HepG2 (cell line): ENCODE data around the gene PIR. TPM values are rescaled to one million over a fixed set of nuclear protein-coding genes. Genes with fewer than 3 reads are reported as not detected.

Experiments used
- ASH2L ChIP-seq: fragments of 300-600, 200-600 bp; sonication (generic); IDR thresholded peaks from 2 replicates; pipeline ENCODE4 v1.7.0; 2017; ENCODE audit warnings: low read depth, mild to moderate bottlenecking, moderate library complexity, mixed read lengths, low read length; ENCODE audit not compliant: insufficient read length
- ETV6 ChIP-seq: sonication (generic); formaldehyde crosslinking; conservative IDR thresholded peaks from 2 replicates; pipeline ENCODE4 v1.4.0; 2020; ENCODE audit warnings: missing genetic modification reagents
- FOXK2 ChIP-seq: fragments of 450-650 bp; IDR thresholded peaks from 2 replicates; pipeline ENCODE4 v1.6.1; 2016
- GABPB1 ChIP-seq: IDR thresholded peaks from 2 replicates; pipeline ENCODE4 v1.6.1; 2016; ENCODE audit warnings: mild to moderate bottlenecking, missing genetic modification reagents, moderate library complexity, missing compliant biosample characterization
- HMGXB4 ChIP-seq, 2 experiments: sonication (generic) in 1 of 2; formaldehyde crosslinking in 1 of 2; IDR thresholded peaks; 2 replicates each; pipeline versions ENCODE4 v1.4.0 to v1.6.1; 2018 to 2020; ENCODE audit warnings: missing genetic modification reagents in 2 of 2, borderline replicate concordance in 1 of 2, low read depth in 1 of 2, mild to moderate bottlenecking in 1 of 2, missing biosample characterization in 1 of 2
- HOMEZ ChIP-seq: IDR thresholded peaks from 2 replicates; pipeline ENCODE4 v1.6.1; 2016; ENCODE audit warnings: low read depth
- HOXA7 ChIP-seq: sonication (generic); formaldehyde crosslinking; IDR thresholded peaks from 2 replicates; pipeline ENCODE4 v1.8.1; 2022; ENCODE audit warnings: mild to moderate bottlenecking, missing genetic modification reagents, moderate library complexity
- PHF21A ChIP-seq: sonication (generic); formaldehyde crosslinking; IDR thresholded peaks from 2 replicates; pipeline ENCODE4 v1.5.0; 2020; ENCODE audit warnings: mild to moderate bottlenecking, missing genetic modification reagents
- RBFOX2 ChIP-seq: fragments of 200-400 bp; formaldehyde crosslinking; IDR thresholded peaks from 2 replicates; pipeline ENCODE4 v1.6.1; 2017; ENCODE audit warnings: low read depth, mild to moderate bottlenecking, low read length
- RBM22 ChIP-seq: fragments of 200-400 bp; formaldehyde crosslinking; optimal IDR thresholded peaks from 2 replicates; pipeline ENCODE3; 2017; ENCODE audit warnings: mild to moderate bottlenecking, low read length, moderate library complexity
- RFX1 ChIP-seq: fragments of 450-650 bp; IDR thresholded peaks from 2 replicates; pipeline ENCODE4 v1.6.1; 2017
- RFX3 ChIP-seq: IDR thresholded peaks from 2 replicates; pipeline ENCODE4 v1.6.1; 2016; ENCODE audit warnings: missing biosample characterization, missing genetic modification reagents
- SALL2 ChIP-seq: sonication (generic); formaldehyde crosslinking; IDR thresholded peaks from 2 replicates; pipeline ENCODE4 v1.8.1; 2023; ENCODE audit warnings: mild to moderate bottlenecking, missing genetic modification reagents, inconsistent platforms
- ZBTB21 ChIP-seq: sonication (generic); formaldehyde crosslinking; IDR thresholded peaks from 2 replicates; pipeline ENCODE4 v1.4.0; 2020; ENCODE audit warnings: missing genetic modification reagents
- ZNF274 ChIP-seq: sonication (generic); formaldehyde crosslinking; IDR thresholded peaks from 2 replicates; pipeline ENCODE4 v1.5.1; 2020; ENCODE audit warnings: mild to moderate bottlenecking, missing genetic modification reagents
- ZNF318 ChIP-seq: sonication (generic); formaldehyde crosslinking; IDR thresholded peaks from 2 replicates; pipeline ENCODE4 v1.4.0; 2020; ENCODE audit warnings: mild to moderate bottlenecking, missing genetic modification reagents
- ZSCAN21 ChIP-seq: sonication (generic); formaldehyde crosslinking; IDR thresholded peaks from 2 replicates; pipeline ENCODE4 v1.8.0; 2022; ENCODE audit warnings: mild to moderate bottlenecking, missing genetic modification reagents, moderate library complexity, borderline replicate concordance
- ZSCAN31 ChIP-seq: sonication (generic); formaldehyde crosslinking; IDR thresholded peaks from 2 replicates; pipeline ENCODE4 v1.5.0; 2020; ENCODE audit warnings: low read depth, mild to moderate bottlenecking, missing genetic modification reagents
- polyA plus RNA-seq, 8 experiments: library from polyadenylated mRNA; depleted of rRNA in 3 of 8; stranded (reverse) in 7 of 8; unstranded in 1 of 8; fragments of >200 nt; fragmentation: Illumina TruSeq in 4 of 8; extraction: Trizol in 4 of 8; gene quantifications; 2 replicates each; pipeline versions ENCODE4 v1.2.1 to v1.2.3, GENCODE V29; 2011 to 2016; ENCODE audit warnings: low read depth in 4 of 8, missing spikeins in 1 of 8, mixed read lengths in 1 of 8; ENCODE audit not compliant: insufficient read depth in 1 of 8
- total RNA-seq, 5 experiments: library from RNA; depleted of rRNA; stranded (reverse); fragments of >200 nt; fragmentation: Illumina TruSeq; extraction: Trizol; gene quantifications; 2 replicates each; pipeline ENCODE4 v1.2.3, GENCODE V29; 2016; ENCODE audit warnings: low read depth in 1 of 5

The PIR gene
- total and polyA plus RNA-seq, 2 of the 13 experiments (the other 11 are each of a cell fraction or from before 2014, with no cell fraction given): 12.2 to 38.0 TPM

- peak; percentile 81 for TF ChIP-seq ZBTB21 (CRISPR knock-in tag)
- TF ChIP-seq RFX1: peak; percentile 71; the same call in 1 of the 2 replicates
- TF ChIP-seq ETV6 (CRISPR knock-in tag): no peak
- 0 out of 2 replicates have a peak, but pooled peaks have one; percentile 31 for TF ChIP-seq PHF21A (CRISPR knock-in tag)
- no peak for TF ChIP-seq HOXA7 (CRISPR knock-in tag)
- 0 out of 2 replicates have a peak, but pooled peaks have one; percentile 50 for TF ChIP-seq ZNF274 (CRISPR knock-in tag)
- TF ChIP-seq SALL2: no peak
- peak; percentile 83 for TF ChIP-seq RBFOX2
- no peak for TF ChIP-seq ZSCAN21 (CRISPR knock-in tag)
- no peak for TF ChIP-seq ZSCAN31
- no peak for TF ChIP-seq RBM22
- TF ChIP-seq FOXK2: no peak
- no peak for TF ChIP-seq HOMEZ
- TF ChIP-seq ASH2L: peak; percentile 21
- no peak; a peak in 1 of 4 replicates for TF ChIP-seq HMGXB4 (CRISPR knock-in tag; IDR thresholded peaks at IDR 0.05; ENCODE audit: borderline replicate concordance in 1 of 2, low read depth in 1 of 2)
- TF ChIP-seq GABPB1: peak; percentile 90
- TF ChIP-seq RFX3 (CRISPR knock-in tag): peak; percentile 65
- no peak for TF ChIP-seq ZNF318 (CRISPR knock-in tag)
Measured at GRCh38 chrX:15335135-15336022, 157.8 kb downstream of the PIR start, which contains the start of gene PIGA (continued).
